Stimulated activated memory B cell treated with anti-CD40 and anti-IgM and Interleukin-4, amounts not matched to agents 10 μg/mL and 1 μg/mL and 100 μg/mL, for 72 hours (primary cell): Measurements from ENCODE around the gene NFKBIB.
"Not testable (repeated sequence)": the region's sequence is repeated elsewhere in the genome, so short reads cannot be mapped to it uniquely, and the experiment has no call there.

ENCODE experiments used
- ATAC-seq: fragments of 150-1000 bp; cut with Tn5 transposase; 2 replicates; pipeline ENCODE4 v1.10.0; 2021
- H3K27ac Mint-ChIP-seq: one replicate; pipeline ENCODE4 v1.8.0; 2022; ENCODE audit warnings: mild to moderate bottlenecking, mixed read lengths
- H3K27me3 Mint-ChIP-seq: one replicate; pipeline ENCODE4 v1.8.0; 2022; ENCODE audit warnings: mixed read lengths
- H3K36me3 Mint-ChIP-seq: one replicate; pipeline ENCODE4 v1.8.0; 2022; ENCODE audit warnings: mixed read lengths
- H3K4me1 Mint-ChIP-seq: one replicate; pipeline ENCODE4 v1.8.0; 2022; ENCODE audit warnings: mixed read lengths
- H3K4me3 Mint-ChIP-seq: one replicate; pipeline ENCODE4 v1.8.0; 2022; ENCODE audit warnings: mild to moderate bottlenecking, moderate library complexity, mixed read lengths
- H3K9me3 Mint-ChIP-seq: one replicate; pipeline ENCODE4 v1.8.0; 2022; ENCODE audit warnings: mixed read lengths

Gene NFKBIB

GRCh38 chr19:38924388-38924787 is 24.6 kb downstream of the NFKBIB start:
- H3K27ac Mint-ChIP-seq, result no peak overlapping the region
- ATAC-seq, result no peak
- H3K27me3 Mint-ChIP-seq, result no peaks in the 10 kb centered on the region
- peaks cover 14% of the 10 kb centered on the region for H3K36me3 Mint-ChIP-seq
- peaks cover 4% of the 10 kb centered on the region for H3K4me1 Mint-ChIP-seq
- no peak overlapping the region for H3K4me3 Mint-ChIP-seq
- H3K9me3 Mint-ChIP-seq, result no peaks in the 10 kb centered on the region

GRCh38 chr19:38928391-38929001 is 28.7 kb downstream of the NFKBIB start:
- Mint-ChIP-seq H3K27me3 (no peaks in the 10 kb centered on the region), H3K27ac (peak overlapping the region; percentile 97), H3K9me3 (no peaks in the 10 kb centered on the region), H3K4me3 (no peak overlapping the region), H3K4me1 (peaks cover 40% of the 10 kb centered on the region), H3K36me3 (peaks cover 20% of the 10 kb centered on the region)
- ATAC-seq, result no peak

GRCh38 chr19:38929929-38930775 is 30.4 kb downstream of the NFKBIB start, which contains the start of gene SARS2:
TSS of gene SARS2 (minus strand) at chr19:38930763. CDS start at chr19:38930736, 27 bp downstream.
- Mint-ChIP-seq H3K27me3 (no peaks in the 10 kb centered on the region), H3K4me1 (peaks cover 45% of the 10 kb centered on the region), H3K27ac (peak within 1 kb of the TSS; percentile 97), H3K9me3 (peaks cover 4% of the 10 kb centered on the region), H3K36me3 (peaks cover 33% of the 10 kb centered on the region), H3K4me3 (peak within 1 kb of the TSS; percentile 82)
- peak; percentile 82 for ATAC-seq

- Mint-ChIP-seq H3K9me3 (peaks cover 4% of the 10 kb centered on the region), H3K27ac (peak within 1 kb of the TSS; percentile 97), H3K4me3 (peak within 1 kb of the TSS; percentile 82), H3K27me3 (no peaks in the 10 kb centered on the region), H3K36me3 (peaks cover 37% of the 10 kb centered on the region), H3K4me1 (peaks cover 45% of the 10 kb centered on the region)
- ATAC-seq, result peak; percentile 99
Measured at GRCh38 chr19:38930776-38931520, 31.2 kb downstream of the NFKBIB start, which contains the start of gene MRPS12. TSS of gene MRPS12 (plus strand) at chr19:38930944. CDS start at chr19:38931295, 351 bp downstream.

GRCh38 chr19:38931521-38931793 is 31.7 kb downstream of the NFKBIB start:
- peak overlapping the region; percentile 97 for H3K27ac Mint-ChIP-seq
- peak overlapping the region; percentile 82 for H3K4me3 Mint-ChIP-seq
- H3K9me3 Mint-ChIP-seq, result peaks cover 4% of the 10 kb centered on the region
- no peak for ATAC-seq
- H3K36me3 Mint-ChIP-seq, result peaks cover 39% of the 10 kb centered on the region
- H3K27me3 Mint-ChIP-seq, result no peaks in the 10 kb centered on the region
- H3K4me1 Mint-ChIP-seq, result peaks cover 45% of the 10 kb centered on the region

- Mint-ChIP-seq H3K27me3 (no peaks in the 10 kb centered on the region), H3K36me3 (peaks cover 39% of the 10 kb centered on the region), H3K9me3 (peaks cover 4% of the 10 kb centered on the region), H3K4me3 (peak overlapping the region; percentile 36), H3K4me1 (peaks cover 45% of the 10 kb centered on the region), H3K27ac (no peak overlapping the region)
- no peak for ATAC-seq
Measured at GRCh38 chr19:38932425-38933179, 32.8 kb downstream of the NFKBIB start.

GRCh38 chr19:38933544-38933943 is 33.8 kb downstream of the NFKBIB start:
- no peaks in the 10 kb centered on the region for H3K27me3 Mint-ChIP-seq
- no peak for ATAC-seq

GRCh38 chr19:38939957-38940356 is 40.2 kb downstream of the NFKBIB start:
- no peak overlapping the region for H3K4me3 Mint-ChIP-seq
- no peaks in the 10 kb centered on the region for H3K4me1 Mint-ChIP-seq
- peaks cover under 1% of the 10 kb centered on the region for H3K9me3 Mint-ChIP-seq
- peaks cover 12% of the 10 kb centered on the region for H3K36me3 Mint-ChIP-seq
- peaks cover 28% of the 10 kb centered on the region for H3K27me3 Mint-ChIP-seq
- no peak overlapping the region for H3K27ac Mint-ChIP-seq
- no peak for ATAC-seq

More at GRCh38 chr19:38933544-38933943, 33.8 kb downstream of the NFKBIB start:
- peaks cover 45% of the 10 kb centered on the region for H3K4me1 Mint-ChIP-seq
- H3K9me3 Mint-ChIP-seq, result peaks cover 4% of the 10 kb centered on the region
- peaks cover 39% of the 10 kb centered on the region for H3K36me3 Mint-ChIP-seq
- no peak overlapping the region for H3K27ac Mint-ChIP-seq
- no peak overlapping the region for H3K4me3 Mint-ChIP-seq

- H3K4me3 Mint-ChIP-seq, H3K36me3 Mint-ChIP-seq, H3K4me1 Mint-ChIP-seq, H3K9me3 Mint-ChIP-seq, ATAC-seq, H3K27ac Mint-ChIP-seq: not testable (repeated sequence)
- H3K27me3 Mint-ChIP-seq, result peaks cover 31% of the 10 kb centered on the region
Measured at GRCh38 chr19:38941466-38941865, 41.7 kb downstream of the NFKBIB start.

GRCh38 chr19:38941979-38942378 is 42.2 kb downstream of the NFKBIB start:
- Mint-ChIP-seq H3K36me3 (no peaks in the 10 kb centered on the region), H3K27me3 (peaks cover 36% of the 10 kb centered on the region), H3K4me3 (no peak overlapping the region), H3K9me3 (no peaks in the 10 kb centered on the region), H3K4me1 (no peaks in the 10 kb centered on the region), H3K27ac (no peak overlapping the region)
- no peak for ATAC-seq

GRCh38 chr19:38942471-38943181 is 42.9 kb downstream of the NFKBIB start:
- H3K27ac Mint-ChIP-seq, result no peak overlapping the region

GRCh38 chr19:38944981-38945506 is 45.3 kb downstream of the NFKBIB start:
- no peaks in the 10 kb centered on the region for H3K36me3 Mint-ChIP-seq
- H3K27me3 Mint-ChIP-seq, result peaks cover 62% of the 10 kb centered on the region
- no peak overlapping the region for H3K27ac Mint-ChIP-seq
- no peak for ATAC-seq
- peaks cover 2% of the 10 kb centered on the region for H3K9me3 Mint-ChIP-seq
- no peak overlapping the region for H3K4me3 Mint-ChIP-seq
- H3K4me1 Mint-ChIP-seq, result peaks cover 7% of the 10 kb centered on the region

More at GRCh38 chr19:38942471-38943181, 42.9 kb downstream of the NFKBIB start:
- no peak for ATAC-seq
- H3K27me3 Mint-ChIP-seq, result peaks cover 41% of the 10 kb centered on the region
- no peak overlapping the region for H3K4me3 Mint-ChIP-seq
- no peaks in the 10 kb centered on the region for H3K4me1 Mint-ChIP-seq
- H3K36me3 Mint-ChIP-seq, result no peaks in the 10 kb centered on the region
- no peaks in the 10 kb centered on the region for H3K9me3 Mint-ChIP-seq

GRCh38 chr19:38945562-38946228 is 45.9 kb downstream of the NFKBIB start:
- H3K4me3 Mint-ChIP-seq, result no peak overlapping the region
- H3K9me3 Mint-ChIP-seq, result peaks cover 2% of the 10 kb centered on the region
- H3K4me1 Mint-ChIP-seq, result peaks cover 14% of the 10 kb centered on the region
- H3K27ac Mint-ChIP-seq, result no peak overlapping the region
- no peaks in the 10 kb centered on the region for H3K36me3 Mint-ChIP-seq
- no peak for ATAC-seq
- peaks cover 68% of the 10 kb centered on the region for H3K27me3 Mint-ChIP-seq
